ENCODE measurements around the gene CYSLTR2.

DNA sequence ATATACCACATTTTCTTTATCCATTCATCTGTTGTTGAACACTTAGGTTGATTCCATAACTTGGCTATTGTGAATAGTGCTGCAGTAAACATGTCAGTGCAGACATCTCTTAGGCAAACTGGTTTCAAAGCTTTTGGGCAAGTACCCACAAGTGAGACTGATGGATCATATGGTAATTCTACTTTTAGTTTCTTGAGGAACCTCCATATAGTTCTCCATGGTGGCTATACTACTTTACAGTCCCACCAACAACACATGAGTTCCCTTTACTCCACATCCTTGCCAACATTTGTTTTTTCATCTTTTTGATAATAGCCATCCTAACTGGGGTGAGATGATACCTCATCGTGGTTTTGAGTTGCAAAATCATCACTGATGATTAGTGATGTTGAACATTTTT lies 8.5 kb downstream of the CYSLTR2 start:
- no peak for TF ChIP-seq CTCF (IDR thresholded peaks at IDR 0.05)
- no peak for TF ChIP-seq REST (IDR thresholded peaks at IDR 0.05; ENCODE audit: insufficient read depth in 1 of 2, low read depth in 2 of 2, low read length in 1 of 2)
- no peak for TF ChIP-seq POLR2AphosphoS5 (IDR thresholded peaks at IDR 0.05; ENCODE audit: low read depth, low read length)
- TF ChIP-seq TCF7L2 (IDR thresholded peaks at IDR 0.05; ENCODE audit: low read depth, low read length) = no peak
- TF ChIP-seq SIN3A (IDR thresholded peaks at IDR 0.05; ENCODE audit: borderline replicate concordance, insufficient read depth, low read depth, low read length) = no peak
